GM18867 (cell line): Measurements from ENCODE around the gene TMEM253.

Experiments
- ATAC-seq: cut with Tn5 transposase; IDR thresholded peaks from one replicate; pipeline ENCODE4 v1.9.1; 2021; ENCODE audit warnings: mild to moderate bottlenecking, moderate library complexity; ENCODE audit not compliant: unreplicated experiment

TMEM253 gene

GRCh38 chr14:21103710-21104447, 3.0 kb downstream of the TMEM253 start:
- ATAC-seq, result peak; percentile 92

DNA sequence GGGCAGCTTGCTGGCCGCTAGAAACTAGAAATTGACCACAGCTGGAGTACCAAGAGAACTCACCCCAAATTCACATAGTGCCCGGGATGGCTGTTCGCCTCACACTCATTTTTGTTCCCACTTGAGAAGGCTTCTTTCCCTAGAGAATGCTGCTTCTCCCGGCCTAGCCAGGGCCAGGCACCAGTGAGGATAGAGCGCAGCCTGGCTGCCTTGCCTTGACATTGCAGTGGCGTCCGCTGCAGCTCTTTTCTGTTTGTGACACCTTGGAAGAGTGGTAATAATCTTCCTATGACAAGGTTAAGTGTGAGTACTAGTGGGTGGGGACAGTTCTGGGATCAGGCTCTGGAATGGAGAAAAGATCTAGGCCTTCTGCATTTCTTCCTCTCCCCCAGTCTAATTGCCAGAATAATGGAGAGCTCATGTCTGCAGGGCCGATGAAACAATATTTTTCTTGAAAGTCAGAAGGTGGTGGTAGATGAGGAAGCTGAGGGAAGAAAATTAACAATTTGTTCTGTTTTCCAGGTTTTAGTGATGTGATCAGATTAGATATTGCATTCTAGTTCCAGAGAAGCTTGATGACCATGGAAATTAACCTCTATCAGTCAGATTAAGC, 3.7 kb downstream of the TMEM253 start:
- ATAC-seq, result peak; percentile 31

GRCh38 chr14:21105095-21105494, 4.2 kb downstream of the TMEM253 start:
- ATAC-seq, result no peak

- no peak for ATAC-seq
Observed at GRCh38 chr14:21106176-21106497, 5.3 kb downstream of the TMEM253 start.

DNA sequence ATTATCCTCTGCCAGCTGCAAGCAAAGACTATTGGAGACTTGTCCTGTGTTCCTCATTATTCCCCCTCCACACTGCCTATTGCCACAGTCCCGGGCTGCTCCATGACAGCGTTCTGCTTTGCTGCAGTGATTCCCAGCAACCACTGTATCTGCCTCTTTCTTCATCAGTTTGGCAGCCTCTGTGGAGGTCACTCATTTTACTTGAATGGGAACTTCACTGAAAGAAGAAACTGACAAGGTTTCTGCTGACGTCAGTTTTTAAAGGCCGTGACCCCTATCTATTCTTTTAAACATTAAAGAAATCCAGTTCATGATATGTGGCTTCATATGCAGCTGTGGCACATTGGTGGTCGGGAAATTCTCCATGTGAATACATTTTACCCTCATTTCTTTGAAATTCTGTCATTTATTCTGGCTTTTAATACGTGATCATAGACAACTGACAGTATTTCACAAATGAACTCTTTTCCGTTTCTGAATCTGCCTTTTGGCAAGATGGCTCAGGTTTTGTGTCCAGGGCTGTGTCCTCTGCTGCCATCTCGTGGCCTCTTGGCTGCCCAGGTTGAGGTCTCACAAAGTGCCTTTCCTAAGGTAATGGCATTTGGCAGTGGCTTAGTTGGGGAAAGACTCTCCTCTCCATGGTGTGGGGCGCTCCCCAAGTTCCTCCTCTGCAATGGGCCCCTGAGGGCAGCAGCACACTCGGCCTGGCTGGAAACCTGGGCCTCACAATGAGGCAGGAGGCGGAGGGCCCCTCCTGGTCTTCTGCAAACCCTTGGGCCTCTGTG, 5.8 kb downstream of the TMEM253 start:
- ATAC-seq, result no peak

DNA sequence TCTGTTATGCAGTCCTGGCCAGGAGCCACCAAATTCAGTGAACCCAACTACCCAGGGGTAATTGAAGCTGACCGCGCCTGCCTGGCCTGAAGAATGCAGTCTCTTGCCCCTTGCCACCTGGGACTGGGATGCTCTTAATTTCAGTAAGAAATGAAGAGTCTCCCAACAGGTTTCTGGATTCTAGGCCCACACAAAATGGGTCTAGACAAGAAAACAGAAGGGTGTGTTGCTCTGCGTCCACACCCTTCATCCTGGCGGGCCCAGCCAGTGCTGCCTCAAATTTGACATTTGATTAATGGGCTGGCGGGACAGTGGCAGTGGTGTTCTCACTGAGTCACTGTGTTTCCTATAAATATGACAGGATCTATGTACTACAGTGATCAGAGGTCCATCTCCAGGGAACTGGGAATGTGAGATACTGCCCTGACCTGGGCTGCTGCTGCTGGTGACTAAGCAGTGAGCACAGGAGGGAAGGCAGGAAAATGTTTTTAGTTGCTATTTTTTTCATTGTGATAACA, 6.5 kb downstream of the TMEM253 start:
- ATAC-seq, result no peak

GRCh38 chr14:21108791-21109190, 7.9 kb downstream of the TMEM253 start:
- no peak for ATAC-seq

GRCh38 chr14:21109377-21110138, 8.7 kb downstream of the TMEM253 start:
- ATAC-seq, result no peak

GRCh38 chr14:21112255-21112654, 11.4 kb downstream of the TMEM253 start:
- ATAC-seq, result no peak

GRCh38 chr14:21113369-21113768, 12.5 kb downstream of the TMEM253 start:
- ATAC-seq, result no peak

DNA sequence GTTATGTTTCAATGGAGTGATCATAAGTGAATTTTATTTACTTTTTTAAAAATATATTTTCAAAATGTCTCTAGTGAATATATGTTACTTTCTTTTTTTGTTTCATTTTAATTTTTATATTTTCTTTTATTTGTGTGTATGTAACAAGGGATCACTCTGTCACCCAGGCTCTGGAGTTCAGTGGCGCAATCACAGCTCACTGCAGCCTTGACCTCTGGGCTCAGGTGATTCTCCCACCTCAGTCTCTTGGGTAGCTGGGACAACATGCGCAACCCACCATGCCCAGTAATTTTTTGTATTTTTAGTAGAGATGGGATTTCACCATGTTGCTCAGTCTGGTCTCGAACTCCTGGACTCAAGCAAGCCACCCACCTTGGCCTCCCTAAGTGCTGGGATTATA, 18.1 kb downstream of the TMEM253 start:
- no peak for ATAC-seq

GRCh38 chr14:21120686-21121085, 19.8 kb downstream of the TMEM253 start:
- no peak for ATAC-seq

DNA sequence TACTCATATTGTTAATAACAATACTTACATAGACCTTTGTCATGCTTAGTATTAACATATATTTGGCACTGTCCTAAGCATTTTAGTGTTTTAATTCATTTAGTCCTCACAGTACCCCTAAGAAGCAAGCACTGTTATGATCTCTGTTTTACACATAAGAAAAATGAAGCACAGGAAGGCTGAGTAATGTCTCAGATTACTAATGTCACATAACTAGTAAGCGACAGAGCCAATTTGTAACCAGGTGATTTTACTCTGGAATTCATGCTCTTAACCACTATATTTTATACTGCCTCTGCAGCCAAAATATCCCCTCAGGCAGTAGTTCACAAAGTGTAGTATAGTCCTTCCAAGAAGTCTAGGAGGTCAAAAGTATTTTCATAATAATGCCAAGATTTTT, 20.3 kb downstream of the TMEM253 start:
- ATAC-seq, result no peak

- ATAC-seq, result no peak
Observed at GRCh38 chr14:21123429-21123828, 22.6 kb downstream of the TMEM253 start.

DNA sequence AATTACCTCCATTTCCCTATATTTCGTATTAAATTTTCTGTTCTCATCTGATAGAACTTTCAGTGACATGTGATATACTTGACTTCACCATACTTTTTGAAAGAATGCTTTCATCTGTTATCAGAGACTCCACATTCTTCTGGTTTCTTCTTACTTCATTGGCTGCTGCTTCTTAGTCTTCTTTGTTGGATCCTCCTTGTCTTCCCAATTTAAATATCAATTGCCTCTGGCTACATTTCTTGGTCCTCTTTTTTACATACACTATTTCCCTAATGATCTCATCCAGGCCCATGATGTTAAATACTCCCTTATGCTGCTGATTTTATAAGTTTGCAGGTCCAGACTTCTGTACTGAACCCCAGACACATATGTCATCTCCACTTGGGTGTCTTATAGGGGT, 33.0 kb downstream of the TMEM253 start:
- no peak for ATAC-seq

DNA sequence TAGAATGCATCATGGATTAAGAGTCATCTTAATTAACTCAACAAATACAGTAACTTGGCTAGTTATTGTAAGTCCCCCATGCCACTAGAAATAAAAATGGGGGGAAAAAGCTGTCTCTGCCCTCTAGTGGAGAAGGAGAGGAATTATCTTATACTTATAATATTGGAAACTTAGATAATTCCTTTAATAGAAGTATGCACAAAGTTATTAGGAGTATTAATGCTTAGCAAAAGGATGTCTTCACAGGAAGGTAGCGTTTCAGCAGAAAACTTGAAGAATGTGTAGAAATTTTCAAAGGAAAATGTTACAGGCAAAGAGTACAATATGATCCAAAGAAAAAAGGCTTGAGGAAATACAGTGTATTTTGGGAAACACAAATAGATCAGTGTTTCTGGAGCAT, 35.2 kb downstream of the TMEM253 start:
- no peak for ATAC-seq

- ATAC-seq, result no peak
Observed at GRCh38 chr14:21142357-21142756, 41.5 kb downstream of the TMEM253 start.

DNA sequence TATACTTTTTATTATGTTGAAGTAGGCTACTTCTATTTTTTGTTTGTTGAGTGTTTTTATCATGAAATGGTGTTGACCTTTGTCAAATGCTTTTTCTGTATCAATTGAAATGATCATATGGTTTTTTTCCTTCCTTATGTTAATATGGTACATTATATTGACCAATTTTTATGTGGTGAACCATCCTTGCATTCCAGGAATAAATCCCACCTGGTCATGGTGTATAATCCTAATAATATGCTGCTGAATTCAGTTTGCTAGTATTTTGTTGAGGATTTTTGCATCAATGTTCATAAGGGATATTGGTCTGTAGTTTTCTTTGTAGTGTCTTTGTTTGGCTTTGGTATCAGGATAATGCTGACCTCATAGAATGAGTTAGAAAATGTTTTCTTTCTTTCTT, 44.6 kb downstream of the TMEM253 start:
- ATAC-seq, result no peak

- ATAC-seq, result no peak
Observed at GRCh38 chr14:21149641-21150367, 48.9 kb downstream of the TMEM253 start.
